ENCODE data around the gene CADPS2. TPM values are rescaled to one million over a fixed set of nuclear protein-coding genes. Genes with fewer than 3 reads are reported as not detected.

CADPS2 gene
- total and polyA plus RNA-seq, 7 donors, result 4.7 to 13.0 (median 9.5) TPM

GRCh38 chr7:122314284-122314683, 572.0 kb downstream of the CADPS2 start:
- 17 to 26% methylated on average over 4 of the region's 4 CpGs for WGBS, 2 donors
- intact Hi-C loops (cut with DNase I), result no loop called here
- H3K27me3 ChIP-seq, result peaks cover 39 to 89% (median 77%) of the 10 kb centered on the region in 3 donors
- no peak overlapping the region for H3K4me3 ChIP-seq
- H3K9me3 ChIP-seq, result no peaks in the 10 kb centered on the region
- DNase-seq, result no peak
- H3K36me3 ChIP-seq, result no peaks in the 10 kb centered on the region
- peaks cover 0 to 38% (median 33%) of the 10 kb centered on the region in 4 donors for H3K4me1 ChIP-seq
- no peak overlapping the region for H3K27ac ChIP-seq
- TF ChIP-seq POLR2AphosphoS5 (IDR thresholded peaks at IDR 0.05), result no peak
- TF ChIP-seq CTCF (IDR thresholded peaks at IDR 0.05), result no peak
- no peak for TF ChIP-seq EP300 (IDR thresholded peaks at IDR 0.05)
- TF ChIP-seq POLR2A (IDR thresholded peaks at IDR 0.05), result no peak

- peaks cover 0 to 38% (median 33%) of the 10 kb centered on the region in 4 donors for H3K4me1 ChIP-seq
- no peak overlapping the region for H3K27ac ChIP-seq
- no peak for DNase-seq
- TF ChIP-seq POLR2A (IDR thresholded peaks at IDR 0.05), result no peak
- no peak for TF ChIP-seq CTCF (IDR thresholded peaks at IDR 0.05)
- TF ChIP-seq EP300 (IDR thresholded peaks at IDR 0.05), result no peak
- intact Hi-C loops (cut with DNase I), result no loop called here
- 23 to 31% methylated on average over 3 of the region's 3 CpGs for WGBS, 2 donors
- H3K4me3 ChIP-seq, result no peak overlapping the region
- H3K36me3 ChIP-seq, result no peaks in the 10 kb centered on the region
- peaks cover 39 to 100% (median 92%) of the 10 kb centered on the region in 3 donors for H3K27me3 ChIP-seq
- no peaks in the 10 kb centered on the region for H3K9me3 ChIP-seq
These were observed 573.5 kb downstream of the CADPS2 start for GRCh38 chr7:122312789-122313188.

- H3K27me3 ChIP-seq, result peaks cover 44 to 100% (median 97%) of the 10 kb centered on the region in 3 donors
- 4 to 7% methylated on average over 34 of the region's 34 CpGs for WGBS, 2 donors
- TF ChIP-seq EP300 (IDR thresholded peaks at IDR 0.05) (no peak), CTCF (IDR thresholded peaks at IDR 0.05) (no peak), POLR2A (IDR thresholded peaks at IDR 0.05) (no peak), POLR2AphosphoS5 (IDR thresholded peaks at IDR 0.05) (no peak)
- H3K9me3 ChIP-seq, result no peaks in the 10 kb centered on the region
- H3K4me1 ChIP-seq, result peaks cover 0 to 35% (median 32%) of the 10 kb centered on the region in 4 donors
- no peak for DNase-seq
- intact Hi-C loops (cut with DNase I), result no loop called here
- H3K27ac ChIP-seq, result no peak overlapping the region
- H3K4me3 ChIP-seq, result no peak overlapping the region
- no peaks in the 10 kb centered on the region for H3K36me3 ChIP-seq
These were observed 574.4 kb downstream of the CADPS2 start for GRCh38 chr7:122311734-122312450.

GRCh38 chr7:122311050-122311700, 575.1 kb downstream of the CADPS2 start:
- intact Hi-C loops (cut with DNase I), result no loop called here
- H3K36me3 ChIP-seq, result no peaks in the 10 kb centered on the region
- no peak overlapping the region for H3K27ac ChIP-seq
- TF ChIP-seq EP300 (IDR thresholded peaks at IDR 0.05) (no peak), POLR2AphosphoS5 (IDR thresholded peaks at IDR 0.05) (no peak), POLR2A (IDR thresholded peaks at IDR 0.05) (no peak), CTCF (IDR thresholded peaks at IDR 0.05) (no peak)
- peaks cover 48 to 100% (median 97%) of the 10 kb centered on the region in 3 donors for H3K27me3 ChIP-seq
- no peak for DNase-seq
- no peaks in the 10 kb centered on the region for H3K9me3 ChIP-seq
- H3K4me1 ChIP-seq, result peaks cover 0 to 35% (median 31%) of the 10 kb centered on the region in 4 donors
- no peak overlapping the region for H3K4me3 ChIP-seq
- 17 to 18% methylated on average over 12 of the region's 12 CpGs for WGBS, 2 donors
